ENCODE results near the gene IMPG2.

DNA sequence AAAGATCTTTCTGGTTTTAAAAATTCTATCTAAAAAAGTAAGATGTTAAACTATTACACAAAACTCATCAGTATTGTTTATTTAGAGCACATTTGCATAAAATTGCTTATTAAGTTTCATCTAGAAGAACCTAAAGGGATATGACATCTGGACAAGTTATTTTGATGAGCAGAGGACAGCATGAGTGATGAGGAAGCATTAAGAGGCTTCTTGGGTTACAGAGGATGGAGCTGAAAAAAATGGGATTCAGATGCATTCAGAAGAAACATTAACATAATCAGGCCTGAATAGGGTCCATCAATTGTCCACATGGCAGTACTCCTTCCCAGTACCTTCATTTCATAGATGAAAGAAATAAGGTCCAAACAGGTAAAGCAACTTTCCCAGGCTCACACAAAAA, 41.6 kb downstream of the IMPG2 start:
- TF ChIP-seq EZH2 (IDR thresholded peaks at IDR 0.05; ENCODE audit: insufficient read depth, poor library complexity, severe bottlenecking) = no peak
- TF ChIP-seq EZH2phosphoT487 (IDR thresholded peaks at IDR 0.05; ENCODE audit: insufficient read depth, low read depth) = no peak

Data from GM23248 (cell line).